NB4 (cell line): ENCODE results near the gene DOCK8.

Source experiments
- DNase-seq: peaks from one replicate; pipeline ENCODE4 v3.0.0; 2010; ENCODE audit warnings: low read depth
- H3K4me3 ChIP-seq: one replicate; pipeline ENCODE4 v1.5.1; 2011; ENCODE audit warnings: mild to moderate bottlenecking, low read depth, low read length, moderate library complexity
- MYC ChIP-seq: IDR thresholded peaks from 2 replicates; pipeline ENCODE4 v1.6.1; 2011; ENCODE audit warnings: low read depth, low read length
- POLR2A ChIP-seq: IDR thresholded peaks from 2 replicates; pipeline ENCODE4 v1.6.1; 2011; ENCODE audit warnings: mild to moderate bottlenecking; ENCODE audit not compliant: insufficient read length; ENCODE audit errors: extremely low read depth
- TF ChIP-seq, protein P1 (sequence below): IDR thresholded peaks from 2 replicates; pipeline ENCODE4 v1.6.1; 2011; ENCODE audit warnings: low read depth, low read length
- TF ChIP-seq, protein P2 (sequence below): IDR thresholded peaks from one replicate; pipeline ENCODE4 v1.5.1; 2012; ENCODE audit warnings: low read depth, low read length

Gene DOCK8

DNA sequence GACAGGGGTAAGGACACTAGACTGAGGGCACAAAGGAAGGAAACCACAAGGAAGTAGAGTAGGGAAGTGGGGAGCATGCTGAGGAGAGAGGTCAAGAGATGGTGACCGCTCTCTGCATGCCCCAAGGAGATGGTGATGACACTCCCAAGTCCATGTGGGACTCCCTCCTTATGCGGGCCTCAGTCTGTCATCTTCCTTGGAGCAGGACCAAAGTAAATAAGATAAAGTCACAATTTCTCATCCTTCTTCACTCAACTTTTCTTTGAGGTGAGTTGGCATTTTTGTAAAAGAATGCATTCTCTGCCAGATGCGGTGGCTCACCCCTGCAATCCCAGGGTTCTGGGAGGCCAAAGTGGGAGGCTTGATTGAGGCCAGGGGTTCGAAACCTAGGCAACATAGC is 256.7 kb downstream of the DOCK8 start:
- TF ChIP-seq, protein P1, sequence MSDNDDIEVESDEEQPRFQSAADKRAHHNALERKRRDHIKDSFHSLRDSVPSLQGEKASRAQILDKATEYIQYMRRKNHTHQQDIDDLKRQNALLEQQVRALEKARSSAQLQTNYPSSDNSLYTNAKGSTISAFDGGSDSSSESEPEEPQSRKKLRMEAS = no peak
- no peak for TF ChIP-seq MYC
- TF ChIP-seq POLR2A = no peak
- TF ChIP-seq, protein P2, sequence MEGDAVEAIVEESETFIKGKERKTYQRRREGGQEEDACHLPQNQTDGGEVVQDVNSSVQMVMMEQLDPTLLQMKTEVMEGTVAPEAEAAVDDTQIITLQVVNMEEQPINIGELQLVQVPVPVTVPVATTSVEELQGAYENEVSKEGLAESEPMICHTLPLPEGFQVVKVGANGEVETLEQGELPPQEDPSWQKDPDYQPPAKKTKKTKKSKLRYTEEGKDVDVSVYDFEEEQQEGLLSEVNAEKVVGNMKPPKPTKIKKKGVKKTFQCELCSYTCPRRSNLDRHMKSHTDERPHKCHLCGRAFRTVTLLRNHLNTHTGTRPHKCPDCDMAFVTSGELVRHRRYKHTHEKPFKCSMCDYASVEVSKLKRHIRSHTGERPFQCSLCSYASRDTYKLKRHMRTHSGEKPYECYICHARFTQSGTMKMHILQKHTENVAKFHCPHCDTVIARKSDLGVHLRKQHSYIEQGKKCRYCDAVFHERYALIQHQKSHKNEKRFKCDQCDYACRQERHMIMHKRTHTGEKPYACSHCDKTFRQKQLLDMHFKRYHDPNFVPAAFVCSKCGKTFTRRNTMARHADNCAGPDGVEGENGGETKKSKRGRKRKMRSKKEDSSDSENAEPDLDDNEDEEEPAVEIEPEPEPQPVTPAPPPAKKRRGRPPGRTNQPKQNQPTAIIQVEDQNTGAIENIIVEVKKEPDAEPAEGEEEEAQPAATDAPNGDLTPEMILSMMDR = no peak
- peak overlapping the region; percentile 64 for H3K4me3 ChIP-seq
- no peak for DNase-seq

DNA sequence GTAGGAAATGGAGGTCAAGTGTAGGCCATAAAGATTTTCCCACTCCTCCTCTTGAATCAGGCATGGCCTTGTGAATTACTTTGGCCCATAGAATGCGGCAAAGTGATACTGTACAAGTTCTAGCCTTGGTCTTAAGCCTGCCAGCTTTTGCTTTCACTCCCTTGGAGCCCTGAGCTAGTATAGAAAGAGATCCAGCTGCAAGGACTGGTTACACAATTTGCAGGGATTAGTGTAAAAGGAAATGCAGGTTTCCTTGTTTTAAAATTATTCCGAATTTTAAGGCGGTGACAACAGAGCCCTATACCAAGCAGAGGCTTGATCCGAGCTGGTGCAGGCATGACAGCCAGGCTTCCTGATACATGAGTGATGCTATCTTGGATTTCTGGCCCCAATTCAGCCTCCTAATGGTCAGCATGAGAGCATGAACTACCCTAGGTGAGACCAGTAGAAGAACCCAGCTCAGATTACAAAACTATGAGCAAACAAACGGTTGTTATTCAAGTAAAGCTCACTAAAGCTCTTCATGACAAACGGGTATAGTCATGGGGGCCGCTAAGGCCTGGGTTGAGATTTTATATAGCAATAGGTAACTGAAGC is 257.9 kb downstream of the DOCK8 start:
- no peak for DNase-seq
- no peak overlapping the region for H3K4me3 ChIP-seq
- no peak for TF ChIP-seq POLR2A
- TF ChIP-seq MYC = no peak
- TF ChIP-seq, protein P1 = no peak
- TF ChIP-seq, protein P2 = no peak

DNA sequence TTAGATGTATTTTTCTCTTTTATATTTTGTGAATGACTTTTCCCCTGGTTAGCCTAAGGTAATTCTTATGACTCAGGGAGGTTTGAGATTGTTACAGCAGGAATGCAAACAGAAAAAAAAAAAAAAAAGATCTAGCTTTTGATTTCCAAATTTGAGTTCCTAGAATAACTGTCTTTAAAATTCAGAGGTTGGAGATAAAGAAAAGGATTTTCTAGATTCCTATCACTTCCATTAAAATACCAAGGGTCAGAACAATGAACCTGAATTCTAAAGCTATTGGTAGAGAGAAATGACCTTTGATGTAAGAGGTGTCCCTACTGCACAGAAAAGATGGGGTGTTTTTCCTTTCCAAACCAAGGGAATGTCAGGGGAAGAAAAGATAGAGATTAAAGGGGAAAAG is 262.5 kb downstream of the DOCK8 start:
- TF ChIP-seq POLR2A (no peak), MYC (no peak)
- TF ChIP-seq, protein P1 = no peak
- TF ChIP-seq, protein P2 = no peak

DNA sequence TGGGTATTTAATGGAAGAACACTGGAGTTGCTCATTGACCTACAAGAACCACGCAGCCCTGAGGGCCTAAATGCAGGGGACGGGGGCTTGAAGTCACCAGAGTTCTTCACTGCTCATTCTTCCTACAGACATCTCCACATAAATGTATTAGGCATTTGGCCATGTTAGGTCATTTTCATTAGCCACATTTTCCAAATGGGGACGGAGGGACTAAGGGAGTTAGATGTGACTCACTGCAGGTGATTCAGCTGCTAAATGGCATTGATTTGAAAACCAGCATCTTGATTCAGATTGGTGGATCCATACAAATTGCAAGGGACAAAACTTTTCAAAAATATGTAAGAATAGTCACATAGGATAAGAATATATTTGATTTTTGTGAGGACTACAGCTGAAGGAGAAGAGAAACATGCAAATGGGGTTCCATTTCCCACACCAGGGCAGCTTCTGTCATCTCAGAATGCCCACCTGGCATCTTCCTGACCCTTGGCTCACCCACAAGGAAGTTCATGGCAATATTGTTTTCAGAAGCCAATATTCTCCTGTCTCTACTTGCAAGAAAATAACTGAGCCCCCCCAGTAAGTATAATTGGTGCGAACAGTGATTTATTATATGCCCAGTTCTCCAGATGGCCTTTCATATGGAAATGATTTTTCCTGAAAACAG is 264.8 kb downstream of the DOCK8 start:
- no peak overlapping the region for H3K4me3 ChIP-seq
- no peak for DNase-seq
- TF ChIP-seq, protein P2 = no peak
- TF ChIP-seq POLR2A (no peak), MYC (no peak)
- TF ChIP-seq, protein P1 = no peak

More for the DNA sequence above, 262.5 kb downstream of the DOCK8 start:
- H3K4me3 ChIP-seq = no peak overlapping the region
- no peak for DNase-seq

DNA sequence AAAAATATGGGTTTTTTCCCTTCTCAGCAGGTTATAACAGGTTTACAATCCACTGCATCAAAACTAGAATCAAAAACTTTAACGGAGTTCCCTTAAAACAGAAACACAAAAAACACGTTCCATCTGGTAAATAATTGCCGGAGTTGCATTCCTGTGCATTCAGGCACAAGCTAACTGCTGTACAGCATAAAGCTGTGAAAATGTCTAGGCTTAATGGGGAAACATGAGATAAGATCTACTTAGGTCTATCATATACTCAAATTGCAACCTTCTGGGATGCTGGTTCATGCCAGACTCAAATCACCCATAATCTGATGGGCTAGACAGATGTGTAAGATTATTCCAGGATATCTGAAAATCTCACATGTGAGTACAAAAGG is 265.3 kb downstream of the DOCK8 start:
- TF ChIP-seq MYC (no peak), POLR2A (no peak)
- TF ChIP-seq, protein P1 = no peak
- TF ChIP-seq, protein P2 = no peak
- no peak for DNase-seq
- no peak overlapping the region for H3K4me3 ChIP-seq

DNA sequence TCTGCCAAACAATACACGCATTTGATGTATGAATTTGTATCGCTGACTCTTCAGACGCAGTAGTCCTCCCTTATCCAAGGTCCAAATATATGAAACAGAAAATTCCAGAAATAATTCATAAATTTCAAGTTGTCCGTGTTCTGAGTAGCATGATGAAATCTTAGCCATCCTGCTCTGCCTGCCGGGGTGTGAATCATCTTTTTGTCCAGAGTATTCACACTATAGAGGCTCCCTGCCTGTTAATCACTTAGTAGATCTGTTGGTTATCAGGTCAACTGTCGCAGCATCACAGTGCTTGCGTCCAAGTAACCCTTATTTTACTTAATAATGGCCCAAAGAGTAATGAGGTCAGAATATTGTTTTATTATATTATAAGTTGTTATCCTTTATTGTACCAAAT is 268.1 kb downstream of the DOCK8 start:
- no peak for DNase-seq
- TF ChIP-seq POLR2A = no peak
- TF ChIP-seq, protein P1 = no peak
- TF ChIP-seq MYC = no peak
- TF ChIP-seq, protein P2 = no peak
- no peak overlapping the region for H3K4me3 ChIP-seq
